Fibroblast of the conjunctiva (primary cell): ENCODE results near the gene RAB17.
"Not testable (repeated sequence)": the region's sequence is repeated elsewhere in the genome, so short reads cannot be mapped to it uniquely, and the experiment has no call there.

Experiments used
- DNase-seq: peaks from one replicate; pipeline ENCODE4 v3.0.0-alpha.2; 2010; ENCODE audit warnings: low read depth

The RAB17 gene

DNA sequence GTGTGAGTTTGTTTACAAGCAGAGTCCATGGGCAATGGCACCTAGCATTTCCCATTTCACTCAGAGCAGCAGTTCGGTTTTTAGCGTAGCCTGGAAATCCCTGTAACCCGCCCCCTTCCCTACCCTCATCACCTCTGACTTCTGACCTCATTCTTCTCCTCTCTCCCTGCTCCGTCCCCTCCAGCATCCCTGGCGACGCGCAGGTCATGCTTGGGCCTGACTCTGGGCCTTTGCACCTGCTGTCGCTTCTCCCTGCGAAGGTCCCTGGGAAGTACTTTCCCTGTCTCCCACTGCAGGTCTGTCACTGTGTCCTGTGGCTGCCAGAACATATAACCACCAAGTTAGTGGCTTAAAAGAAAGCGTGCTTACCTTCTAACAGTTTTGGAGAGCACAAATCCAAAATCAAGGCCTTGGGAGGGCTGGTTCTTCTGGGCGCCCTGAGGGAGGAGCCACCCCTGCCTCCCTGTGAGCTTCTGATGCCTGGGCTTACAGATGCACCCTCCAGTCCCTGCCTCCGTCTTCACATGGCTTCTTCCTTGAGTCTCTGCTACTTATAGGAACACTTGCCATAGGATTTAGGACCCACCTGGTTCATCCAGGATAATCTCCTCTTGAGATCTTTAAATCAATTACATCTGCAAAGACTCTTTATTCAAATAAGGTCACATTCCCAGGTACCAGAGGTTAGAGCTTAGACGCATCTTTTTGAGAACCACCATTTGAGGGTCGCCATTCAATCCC is 8.1 kb upstream of the RAB17 start:
- no peak for DNase-seq

DNA sequence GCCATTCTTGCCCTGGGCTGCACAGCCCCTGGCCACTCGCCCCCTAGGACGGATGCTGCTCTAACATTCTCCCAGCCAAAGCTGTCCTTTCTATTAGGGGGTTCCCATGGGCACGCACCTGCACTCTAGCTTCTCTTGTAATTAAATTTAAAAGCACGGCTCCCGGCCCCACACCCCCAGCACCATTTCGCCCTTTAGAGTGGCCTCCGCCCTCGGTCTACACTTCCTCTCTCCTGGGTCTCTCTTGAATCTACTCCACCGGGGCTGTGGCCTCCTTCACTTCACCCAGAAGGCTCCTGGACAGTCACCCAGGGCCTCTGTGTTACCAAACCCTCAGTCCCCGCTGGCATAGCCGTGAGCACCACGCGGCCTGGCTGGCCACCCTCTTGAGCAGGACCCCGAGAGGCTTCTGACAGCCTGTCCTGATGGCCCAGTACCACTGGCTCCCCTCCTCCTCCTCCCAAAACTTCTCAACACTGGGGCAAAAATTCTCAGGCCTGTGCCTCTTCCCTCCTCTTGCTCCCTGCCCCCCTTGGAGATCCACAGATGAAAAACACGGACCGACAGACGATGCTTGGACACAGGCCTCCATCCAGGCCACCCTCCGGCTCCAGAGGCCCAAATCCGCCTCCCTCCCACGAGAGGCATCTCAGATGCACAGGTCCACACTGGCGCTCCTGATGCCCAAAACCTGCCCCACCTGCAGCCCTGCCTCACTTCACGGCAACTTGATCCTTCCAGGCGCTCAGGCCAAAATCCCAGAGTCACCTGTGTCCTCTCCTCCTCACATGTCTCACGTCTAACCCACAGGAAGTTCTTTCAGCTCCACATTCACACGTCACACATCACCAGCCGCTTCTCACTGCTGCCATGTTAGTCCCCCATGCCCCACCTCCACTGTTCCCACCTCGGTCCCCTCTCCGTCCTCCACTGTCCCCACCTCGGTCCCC is 6.9 kb upstream of the RAB17 start:
- DNase-seq: no peak

GRCh38 chr2:237596520-237597195 is 6.1 kb upstream of the RAB17 start:
- no peak for DNase-seq

GRCh38 chr2:237595829-237596519 is 5.4 kb upstream of the RAB17 start:
- not testable (repeated sequence) for DNase-seq

DNA sequence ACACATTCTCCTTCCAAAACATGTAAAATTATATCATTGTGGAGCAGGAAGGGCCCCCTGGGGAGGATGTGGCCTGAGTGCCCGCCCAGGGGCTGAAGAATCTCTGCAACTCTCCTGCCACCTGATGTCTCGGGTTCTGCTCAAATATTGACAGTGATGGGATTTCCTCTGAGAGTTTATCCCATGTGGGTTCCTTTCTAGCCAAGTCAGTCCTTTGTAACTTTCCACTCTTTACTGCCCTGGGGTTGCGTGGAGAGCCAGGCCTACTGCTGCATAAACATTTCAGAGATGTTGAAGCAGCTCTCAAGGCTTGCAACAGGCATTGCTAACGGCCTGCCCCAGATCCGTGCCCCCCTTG is 4.0 kb upstream of the RAB17 start:
- no peak for DNase-seq

- DNase-seq: no peak
Measured at GRCh38 chr2:237593596-237594320, 3.2 kb upstream of the RAB17 start.

DNA sequence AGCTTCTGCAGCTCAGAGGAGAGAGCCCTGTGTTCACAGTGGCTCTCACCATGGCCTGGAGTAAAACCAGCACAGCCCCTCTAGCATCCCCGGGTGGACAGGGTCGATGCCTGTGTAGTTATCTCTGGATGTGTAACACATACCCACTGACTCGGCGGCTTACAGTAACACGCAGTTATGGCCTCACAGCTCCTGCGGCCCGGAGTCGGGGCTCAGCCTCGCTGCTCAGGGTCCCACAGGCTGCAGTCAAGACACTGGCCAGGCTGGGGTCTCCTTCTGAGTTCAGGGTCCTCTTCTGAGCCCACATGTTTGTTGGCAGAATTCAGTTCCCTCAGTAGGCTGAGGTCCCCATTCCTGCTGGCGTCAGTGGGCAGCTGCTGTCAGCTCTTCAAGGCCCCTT is 2.5 kb upstream of the RAB17 start:
- no peak for DNase-seq

DNA sequence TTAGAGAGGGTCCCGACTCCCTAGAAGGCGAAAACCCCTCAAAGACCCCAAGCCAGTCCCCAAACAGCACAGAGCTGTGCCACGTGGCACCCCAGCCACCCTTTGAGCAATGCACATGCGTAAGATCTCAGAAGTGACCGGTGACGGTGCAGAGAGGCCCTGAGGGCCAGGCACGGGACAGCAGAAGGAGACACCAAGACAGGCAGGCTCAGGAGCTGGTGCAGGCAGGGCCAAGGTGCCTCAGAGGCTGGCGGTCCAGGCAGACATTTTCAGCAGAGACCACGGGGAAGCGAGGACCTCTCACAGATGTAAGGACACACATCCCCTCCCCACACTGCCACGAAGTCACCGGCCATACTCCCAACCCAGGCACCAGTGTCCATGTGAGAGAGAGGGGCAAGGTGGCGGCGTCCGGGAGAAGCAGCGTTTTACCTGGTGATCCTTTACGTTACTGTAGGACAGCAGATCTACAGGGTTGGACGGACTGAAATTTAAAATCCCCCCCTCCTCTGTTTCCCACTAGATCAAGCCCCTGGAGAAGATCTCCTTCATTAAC is 2.0 kb upstream of the RAB17 start:
- no peak for DNase-seq

DNA sequence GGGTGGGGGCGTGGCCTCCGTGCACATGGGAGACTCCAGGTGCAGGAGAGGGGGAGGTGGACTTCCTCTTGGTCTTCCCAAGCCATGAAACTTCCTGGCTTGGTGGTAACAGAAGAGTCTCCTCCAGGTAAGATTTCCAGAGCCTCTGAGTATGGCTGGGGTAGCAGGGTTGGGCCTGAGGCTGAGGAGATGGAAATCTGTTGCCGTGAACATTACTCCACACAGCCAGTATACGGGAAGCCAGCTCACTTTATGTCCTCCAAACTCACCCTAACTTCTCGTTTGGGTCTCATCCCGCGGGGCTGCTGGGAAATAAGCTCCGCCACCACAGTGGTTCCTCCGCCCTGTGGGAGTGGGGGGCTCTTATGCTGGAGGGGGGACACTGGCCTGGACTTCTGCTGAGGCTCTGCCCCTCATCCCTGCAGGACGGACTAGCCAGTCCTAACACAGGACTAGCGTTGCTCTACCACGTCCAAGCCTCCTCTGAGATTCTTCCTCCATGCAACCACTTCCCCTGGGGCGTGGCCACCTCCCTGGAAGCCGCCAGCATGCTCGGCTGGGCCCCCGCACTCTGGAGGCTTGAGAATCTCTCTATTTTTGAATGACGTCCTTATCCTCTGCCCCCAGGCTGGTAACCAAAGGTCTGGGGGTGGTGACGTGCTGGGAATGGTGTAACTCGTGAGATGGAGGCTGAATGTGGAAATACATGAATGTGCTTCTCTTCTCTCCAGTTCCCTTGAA is 777 bp upstream of the RAB17 start:
- no peak for DNase-seq

DNA sequence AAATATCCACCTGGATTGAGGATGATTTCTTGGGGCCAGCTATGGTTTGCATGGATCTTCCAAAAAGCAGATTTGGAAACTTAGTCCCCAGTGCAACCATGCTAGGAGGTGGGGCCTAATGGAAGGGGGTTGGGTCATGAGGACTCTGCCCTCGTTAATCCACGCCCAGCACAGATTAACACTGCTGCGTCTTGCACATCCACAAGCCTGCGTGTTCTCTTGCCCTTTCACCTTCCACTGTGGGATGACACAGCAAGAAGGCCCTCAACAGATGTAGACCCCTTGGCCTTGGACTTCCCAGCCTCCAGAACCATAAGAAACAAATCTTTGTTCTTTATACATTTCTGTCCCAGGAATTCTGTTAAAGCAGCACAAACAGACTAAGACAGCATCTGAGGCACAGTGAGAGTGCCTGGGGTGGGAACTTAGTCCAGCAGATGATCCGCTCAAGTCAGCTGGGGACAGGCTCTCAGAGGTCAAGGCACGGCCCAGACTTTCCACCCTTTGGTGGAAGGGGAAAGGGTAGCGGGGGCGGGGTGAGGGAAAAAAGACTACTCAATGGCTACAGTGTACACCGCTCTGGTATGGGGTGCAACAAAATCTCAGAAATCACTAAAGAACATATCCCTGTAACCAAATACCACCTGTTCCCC is 2.4 kb downstream of the RAB17 start:
- DNase-seq: no peak

DNA sequence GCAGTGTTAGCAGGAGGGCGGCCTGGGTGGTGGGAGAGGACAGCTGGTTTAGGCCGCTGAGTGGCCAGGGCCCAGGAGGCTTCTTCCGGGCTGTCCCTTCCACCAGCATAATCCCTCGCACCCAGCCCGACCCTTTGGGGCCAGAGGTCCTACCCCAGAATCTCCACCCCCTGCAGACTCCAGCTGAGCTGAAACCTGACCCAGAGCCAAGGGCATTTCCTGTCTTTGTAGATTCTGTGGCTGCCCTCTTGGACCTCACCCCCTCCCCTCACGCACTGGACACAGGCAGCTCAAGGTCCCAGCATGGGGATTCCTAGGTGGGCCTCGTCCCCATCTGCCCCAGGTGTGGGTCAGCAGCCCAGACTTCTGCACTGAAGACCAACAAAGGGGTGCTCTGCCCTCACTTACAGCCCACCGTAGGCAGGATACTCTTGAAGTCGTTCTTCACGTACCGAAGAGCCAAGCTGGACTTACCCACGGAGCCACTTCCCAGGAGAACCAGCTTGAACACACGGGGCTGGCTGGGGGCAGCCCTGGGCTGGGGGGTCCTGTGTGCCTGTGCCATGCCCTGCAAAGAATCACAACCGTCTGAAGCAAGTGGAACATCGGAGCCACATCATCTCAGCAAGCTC is 4.8 kb downstream of the RAB17 start:
- no peak for DNase-seq

DNA sequence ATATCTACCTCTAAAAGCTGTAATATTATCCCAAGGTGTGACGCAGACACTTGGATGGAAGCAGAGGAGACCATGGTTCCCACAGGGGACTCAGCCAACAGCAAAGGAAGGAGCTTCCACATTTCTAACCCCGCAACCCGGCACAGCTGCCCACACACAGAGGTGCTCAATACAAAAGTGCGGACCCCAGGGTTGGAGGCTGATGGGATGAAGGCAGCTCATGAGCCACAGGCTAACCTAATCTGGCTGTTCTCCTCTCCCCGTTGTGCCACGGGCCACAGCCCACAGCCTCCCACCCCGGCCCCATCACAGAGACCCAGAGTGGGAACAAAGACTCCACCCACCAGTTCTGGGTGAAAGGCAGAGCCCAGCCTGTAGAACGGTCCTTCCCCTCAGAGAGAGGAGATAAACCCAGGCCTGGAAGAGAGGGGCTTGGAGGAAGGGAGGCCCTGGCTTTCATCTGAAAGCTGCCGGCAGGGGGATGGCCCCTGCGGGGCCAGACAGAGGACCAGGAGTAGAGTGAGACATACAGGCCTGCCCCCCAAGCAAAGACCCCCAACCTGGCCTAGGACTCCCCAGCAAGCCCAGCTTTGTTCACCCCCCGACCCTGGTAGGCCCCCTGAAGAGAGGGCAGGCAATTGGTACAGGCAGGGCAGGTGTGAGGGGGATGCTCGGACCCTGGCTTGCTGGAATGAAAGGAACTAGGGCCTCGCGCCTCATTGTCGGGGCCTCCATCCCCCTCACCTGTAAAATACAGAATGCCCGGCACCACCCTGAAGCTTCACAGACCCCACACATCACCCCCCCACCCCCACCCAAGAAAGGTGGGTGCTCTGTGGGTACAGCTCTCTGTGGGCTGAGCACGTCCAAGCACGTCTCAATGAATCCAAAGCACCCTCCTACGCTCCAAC is 6.9 kb downstream of the RAB17 start:
- no peak for DNase-seq

DNA sequence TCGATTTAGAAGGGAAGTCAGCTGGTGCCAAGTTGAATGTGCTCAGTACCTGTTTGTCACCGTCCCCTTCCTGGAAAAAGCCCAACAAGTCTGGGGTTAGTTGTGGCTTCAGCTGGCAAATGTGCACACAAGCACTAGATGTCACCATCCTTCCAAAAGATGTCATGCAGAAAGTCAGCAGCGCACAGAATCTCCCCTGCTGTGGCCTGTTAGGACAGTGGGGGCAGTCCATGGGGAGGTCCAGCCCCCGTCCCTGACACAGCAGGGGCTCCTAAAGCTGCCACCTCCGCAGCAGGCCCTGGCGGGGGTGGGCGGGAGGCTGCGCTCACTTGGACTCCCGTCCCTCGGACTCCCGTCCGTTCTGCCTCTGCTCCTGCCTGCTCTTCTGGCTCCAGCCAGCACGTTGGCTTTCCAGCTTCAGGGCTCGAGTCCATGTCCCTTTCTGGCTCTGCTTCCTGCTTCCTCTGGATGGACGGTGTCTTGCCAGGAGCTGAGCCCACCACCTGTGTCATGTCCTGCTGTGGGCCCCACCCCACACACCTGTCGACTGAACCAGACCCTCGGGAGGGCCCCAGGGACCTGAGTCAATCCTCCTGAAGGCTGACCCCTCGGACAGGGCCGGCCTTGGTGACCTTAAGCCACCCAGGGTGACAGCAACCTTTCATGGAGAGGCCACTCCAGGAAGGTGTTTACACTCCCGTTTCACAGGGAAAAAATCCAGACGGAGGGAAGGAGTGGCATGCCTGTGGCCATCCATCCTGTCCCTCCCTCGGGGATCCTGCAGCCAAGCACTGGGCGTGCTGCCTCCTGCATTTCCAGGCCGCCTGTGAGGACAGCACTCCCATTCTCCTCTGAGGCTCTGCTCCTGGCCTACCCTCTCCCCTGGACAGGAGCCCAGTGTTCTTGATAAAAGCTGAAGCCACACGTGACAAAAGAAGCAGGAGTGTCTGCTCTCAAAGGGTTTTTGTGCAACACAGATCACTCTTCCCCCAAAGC is 8.5 kb downstream of the RAB17 start:
- peak; percentile 54 for DNase-seq

GRCh38 chr2:237581326-237581725 is 9.2 kb downstream of the RAB17 start:
- DNase-seq: no peak

- DNase-seq: no peak
Measured at GRCh38 chr2:237577956-237578870, 12.3 kb downstream of the RAB17 start.

- DNase-seq: no peak
Measured at GRCh38 chr2:237577458-237577857, 13.1 kb downstream of the RAB17 start.
